Activated CD4-positive, alpha-beta T cell treated with anti-CD3 and anti-CD28 coated beads, Interleukin-10, Interleukin-2, amounts not matched to agents 100 ng/mL and 50 ng/mL, durations not matched to agents 16 hours and 8 hours (primary cell): Measurements from ENCODE around the gene OSTN.
A peak's percentile ranks its signal among the peaks of the same experiment; 100 is the strongest.
"Not testable (repeated sequence)": the region's sequence is repeated elsewhere in the genome, so short reads cannot be mapped to it uniquely, and the experiment has no call there.

Source experiments
- DNase-seq: peaks from one replicate; pipeline ENCODE4 v3.0.0-alpha.2; 2020

The OSTN gene

DNA sequence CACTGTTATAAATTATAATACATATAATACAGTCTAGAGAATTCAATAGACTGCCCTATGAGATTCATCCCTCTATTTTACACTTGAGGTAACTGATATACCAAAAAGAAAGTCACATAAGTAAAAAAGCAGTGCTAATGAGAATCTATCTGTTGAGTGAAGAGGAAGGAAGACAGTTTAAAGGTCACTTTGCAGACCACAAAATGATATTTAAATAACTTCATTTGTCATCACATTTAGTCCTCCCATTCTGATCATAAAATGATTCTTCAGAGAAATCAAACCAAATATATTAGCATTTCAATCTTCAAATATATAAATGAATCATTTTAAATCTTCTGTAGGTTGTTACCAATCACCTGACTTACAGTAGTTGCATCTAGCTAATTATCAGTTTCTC, 69.7 kb downstream of the OSTN start:
- DNase-seq, result no peak

DNA sequence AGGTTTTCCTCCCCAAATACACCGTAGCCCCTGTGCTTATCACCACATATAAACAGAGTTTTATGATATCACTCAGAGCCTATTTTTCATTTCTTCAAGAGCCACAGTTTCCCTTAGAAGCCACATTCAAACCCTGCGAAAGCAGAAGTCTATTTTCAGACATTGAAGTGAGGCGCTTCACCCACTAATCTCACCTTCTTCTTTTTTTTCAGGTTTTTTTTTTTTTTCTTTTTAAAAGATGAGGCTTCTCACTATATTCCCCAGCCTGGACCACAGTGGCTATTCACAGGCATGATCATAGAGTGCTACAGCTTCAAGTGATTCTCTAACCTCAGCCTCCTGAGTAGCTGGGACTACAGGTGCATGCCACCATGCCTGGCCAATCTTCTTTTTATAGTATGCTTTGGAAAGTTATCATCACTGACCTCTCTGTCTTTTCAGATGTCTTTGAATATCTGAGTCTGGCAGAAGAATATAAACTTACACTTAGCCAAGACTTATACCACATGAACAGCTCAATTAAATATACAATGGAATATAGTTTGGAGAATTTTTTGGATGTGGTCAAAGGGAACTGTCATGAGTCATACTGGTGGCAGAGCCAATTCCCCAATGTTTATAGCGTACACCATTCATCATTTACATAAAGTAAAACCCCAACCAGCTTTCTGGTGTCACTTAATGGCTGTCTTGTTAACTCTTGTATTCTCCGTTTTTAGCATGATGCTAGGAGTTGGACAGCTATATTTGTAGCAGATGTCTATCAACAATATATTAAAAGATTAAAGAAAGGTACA, 70.4 kb downstream of the OSTN start:
- no peak for DNase-seq

DNA sequence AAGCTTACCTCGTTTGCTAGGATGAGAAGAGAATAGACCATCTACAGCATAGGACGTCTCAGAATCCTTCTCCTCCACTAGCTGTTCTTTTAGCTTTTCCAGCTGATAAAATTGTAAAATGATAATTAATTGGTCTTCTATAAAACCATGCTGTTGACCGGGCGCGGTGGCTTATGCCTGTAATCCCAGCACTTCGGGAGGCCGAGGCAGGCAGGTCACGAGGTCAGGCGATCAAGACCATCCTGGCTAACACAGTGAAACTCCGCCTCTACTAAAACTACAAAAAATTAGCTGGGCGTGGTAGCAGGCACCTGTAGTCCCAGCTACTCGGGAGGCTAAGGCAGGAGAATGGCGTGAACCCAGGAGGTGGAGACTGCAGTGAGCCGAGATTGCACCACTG, 76.2 kb downstream of the OSTN start:
- DNase-seq, result not testable (repeated sequence)

DNA sequence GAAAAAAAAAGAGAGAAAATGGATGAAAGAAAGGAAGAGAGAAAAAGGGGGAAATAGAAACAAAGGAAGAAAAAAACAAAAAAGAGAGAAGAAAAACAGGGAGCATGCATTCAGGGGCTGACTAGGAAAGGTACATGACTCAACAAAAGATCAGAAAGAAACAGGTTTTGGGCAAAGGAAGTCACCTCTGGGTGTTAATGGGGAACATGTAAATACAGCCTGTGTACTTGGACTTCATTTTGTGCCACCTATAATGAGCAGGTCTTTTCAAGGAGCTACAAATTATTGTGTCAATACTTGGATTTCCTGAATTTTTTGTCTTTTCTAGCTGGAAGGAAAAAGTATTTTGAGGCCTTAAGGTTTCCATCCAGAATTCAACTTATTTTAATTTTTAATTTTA, 76.7 kb downstream of the OSTN start:
- DNase-seq, result no peak

DNA sequence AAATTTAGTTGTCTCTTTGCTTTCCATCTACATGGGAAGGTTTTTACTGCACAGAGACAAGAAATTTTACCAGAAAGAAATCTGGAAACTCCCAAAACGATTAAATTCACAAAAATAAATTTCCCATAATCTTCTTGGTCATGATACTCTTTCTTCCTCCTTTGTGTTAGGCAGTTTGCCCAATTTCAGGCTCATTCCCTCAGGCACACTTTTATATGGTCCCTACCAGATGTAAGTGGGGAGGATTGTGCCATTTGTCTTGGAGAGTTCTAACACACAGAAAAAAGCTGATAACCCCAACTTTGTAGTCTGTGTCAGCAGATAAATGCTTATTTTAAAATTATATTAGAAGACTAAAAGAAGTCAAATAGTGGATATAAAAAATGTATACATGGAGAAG, 81.1 kb downstream of the OSTN start:
- no peak for DNase-seq

DNA sequence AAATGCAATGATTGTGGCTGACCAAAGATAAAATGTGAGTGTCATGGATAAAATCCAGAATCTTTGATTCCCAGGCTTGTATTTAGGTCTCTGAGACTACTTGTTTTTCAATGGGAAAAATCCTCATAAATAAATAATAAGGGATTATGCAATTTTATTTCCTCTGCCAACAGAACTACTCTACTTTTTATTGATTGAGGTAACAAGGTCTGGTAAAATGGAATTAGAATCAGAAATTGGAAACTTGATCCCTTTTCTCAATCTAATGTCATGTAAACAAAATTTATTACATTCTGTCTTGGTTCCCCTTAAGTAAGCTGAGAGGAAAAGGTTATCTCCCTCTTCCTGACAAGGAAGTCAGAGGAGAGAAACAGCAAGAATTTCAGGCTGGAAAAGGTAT, 81.8 kb downstream of the OSTN start:
- DNase-seq, result no peak

DNA sequence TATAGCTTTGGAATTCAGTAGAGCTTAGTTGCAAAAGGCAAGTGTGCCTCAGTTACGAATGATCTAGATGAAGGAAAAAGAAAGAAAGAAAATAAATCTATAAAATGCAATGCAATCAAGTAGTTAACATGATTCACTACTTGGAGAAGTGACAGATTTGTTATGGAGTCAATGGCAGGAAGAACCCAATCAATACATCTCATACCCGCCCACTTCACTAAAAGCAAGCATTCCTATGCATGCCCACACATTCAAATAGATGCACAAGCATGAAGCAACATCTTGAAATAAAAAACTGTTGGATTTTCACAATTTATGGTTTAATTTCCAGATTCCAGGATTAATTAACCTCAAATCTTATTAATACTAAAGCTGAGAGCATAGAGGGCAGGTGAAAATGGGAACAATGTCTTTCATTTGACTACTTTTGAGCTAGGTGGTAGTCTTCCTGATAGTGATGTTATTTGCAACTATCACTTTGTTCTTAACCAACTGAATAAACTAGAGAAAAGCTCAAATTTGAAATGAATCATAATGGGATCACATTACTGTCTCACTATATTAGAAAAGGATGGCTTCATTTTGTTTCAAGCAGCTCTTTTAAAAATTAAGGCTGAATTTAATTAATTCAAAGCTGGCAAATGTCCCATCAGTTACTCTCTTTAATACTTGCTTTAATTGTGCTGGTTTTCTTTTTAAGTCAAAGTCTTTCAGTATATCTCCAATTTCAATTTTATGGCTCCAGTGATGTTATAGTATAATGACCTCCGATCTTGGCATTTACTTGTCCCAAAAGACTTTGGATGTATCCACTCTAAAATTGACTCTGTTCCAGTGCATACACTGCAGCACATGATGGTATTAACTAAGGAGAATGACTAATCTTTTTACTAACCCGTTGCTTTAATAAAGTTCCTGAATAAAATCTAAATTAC, 83.5 kb downstream of the OSTN start:
- DNase-seq, result no peak

DNA sequence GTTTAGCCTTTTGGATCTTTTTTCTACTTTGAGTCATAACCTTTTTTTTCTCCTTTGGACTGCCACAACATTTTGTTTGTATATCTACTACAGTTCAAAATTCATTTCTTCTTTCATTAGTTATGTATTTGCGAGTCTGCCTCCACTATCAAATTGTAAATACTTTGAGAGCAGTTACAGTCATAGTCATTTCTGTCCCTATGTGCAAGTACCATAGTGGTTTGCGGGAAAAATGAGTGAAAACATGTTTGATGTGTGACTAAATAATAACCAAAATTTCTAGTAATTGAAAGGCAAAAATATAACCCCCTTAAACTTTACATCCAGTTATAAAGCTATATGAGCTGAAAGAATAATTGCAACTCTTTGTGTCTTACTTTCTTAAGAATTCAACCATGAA, 84.4 kb downstream of the OSTN start:
- peak; percentile 40 for DNase-seq

DNA sequence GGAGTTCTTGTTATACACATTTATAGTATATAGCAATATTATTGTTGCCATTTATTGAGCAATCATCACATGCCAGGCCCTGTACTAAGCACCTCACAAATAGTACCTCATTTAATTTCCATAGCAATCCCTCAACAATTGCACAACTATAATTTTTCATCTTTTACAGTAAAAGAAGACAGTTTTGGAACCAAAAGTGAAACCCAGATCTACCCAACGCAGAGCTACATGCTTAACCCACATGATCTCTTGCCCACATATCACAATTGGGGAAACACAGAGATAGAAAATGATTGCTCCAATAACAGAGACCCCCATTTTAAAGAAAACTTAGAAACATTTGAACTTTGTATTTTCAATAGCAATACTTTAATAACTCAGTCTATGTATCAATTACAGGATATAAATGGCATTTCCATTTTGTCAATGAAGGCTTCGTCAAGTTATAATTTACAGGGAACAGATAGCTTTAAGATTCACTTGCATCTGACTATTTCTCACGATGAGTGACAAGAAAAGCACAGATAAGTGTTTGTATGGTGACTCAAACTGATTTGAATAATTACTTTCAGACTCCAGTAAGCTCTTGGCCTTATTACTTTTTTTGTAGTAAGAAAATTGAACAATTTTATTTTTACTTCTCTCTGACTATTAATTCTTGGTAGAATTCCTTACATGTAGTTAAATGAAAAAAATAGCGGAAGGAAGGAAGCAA, 91.4 kb downstream of the OSTN start:
- DNase-seq, result no peak

DNA sequence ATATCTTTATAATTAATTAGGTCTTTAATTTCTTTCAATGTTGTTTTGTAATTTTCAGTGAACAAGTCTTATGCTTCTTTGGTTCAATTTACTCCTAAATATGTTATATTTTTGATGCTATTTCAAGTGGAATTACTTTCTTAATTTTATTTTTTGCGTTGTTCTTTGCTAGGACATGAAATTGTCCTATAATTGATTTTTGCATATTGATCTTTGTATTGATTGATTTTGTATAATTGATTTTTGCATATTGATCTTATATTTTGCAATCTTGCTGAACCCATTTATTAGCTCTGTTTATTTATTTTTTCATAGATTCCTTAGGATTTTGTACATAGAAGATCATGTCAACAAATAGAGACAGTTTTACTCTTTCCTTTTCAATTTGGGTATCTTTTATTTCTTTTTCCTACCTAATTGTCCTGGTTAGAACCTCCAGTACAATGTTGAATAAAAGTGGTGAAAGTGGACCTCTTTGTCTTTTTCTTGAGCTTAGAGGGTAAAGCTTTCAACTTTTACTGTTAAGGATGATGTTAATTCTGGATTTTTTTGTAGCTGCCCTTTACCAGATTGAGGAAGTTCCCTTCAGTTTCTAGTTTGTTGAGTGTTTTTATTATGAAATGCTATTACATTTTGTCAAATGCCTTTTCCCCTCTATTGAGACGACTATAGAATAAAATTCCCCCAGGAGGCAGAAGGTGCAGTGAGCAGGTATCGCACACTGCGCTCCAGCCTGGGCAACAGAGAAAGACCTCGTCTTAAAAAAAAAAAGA, 93.4 kb downstream of the OSTN start:
- DNase-seq, result no peak

DNA sequence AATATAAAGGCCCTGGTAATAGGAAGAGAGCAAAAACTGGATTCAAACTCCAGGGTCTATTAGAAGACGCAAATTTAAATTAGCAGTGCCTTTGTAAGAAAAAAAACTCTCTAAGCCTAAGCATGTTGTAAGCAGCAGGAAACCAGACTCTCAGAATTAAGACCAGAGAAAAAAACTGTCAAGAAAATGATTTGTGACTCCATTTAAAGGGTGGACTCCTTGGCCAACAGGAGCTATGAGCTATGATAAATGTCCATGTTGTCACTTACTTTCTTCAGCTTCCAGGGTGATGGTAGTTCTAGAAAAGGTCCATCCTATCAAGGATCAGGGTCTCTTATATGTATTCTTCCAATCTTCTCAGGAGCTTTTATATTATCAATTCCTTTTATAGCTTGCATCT, 95.2 kb downstream of the OSTN start:
- DNase-seq, result no peak

DNA sequence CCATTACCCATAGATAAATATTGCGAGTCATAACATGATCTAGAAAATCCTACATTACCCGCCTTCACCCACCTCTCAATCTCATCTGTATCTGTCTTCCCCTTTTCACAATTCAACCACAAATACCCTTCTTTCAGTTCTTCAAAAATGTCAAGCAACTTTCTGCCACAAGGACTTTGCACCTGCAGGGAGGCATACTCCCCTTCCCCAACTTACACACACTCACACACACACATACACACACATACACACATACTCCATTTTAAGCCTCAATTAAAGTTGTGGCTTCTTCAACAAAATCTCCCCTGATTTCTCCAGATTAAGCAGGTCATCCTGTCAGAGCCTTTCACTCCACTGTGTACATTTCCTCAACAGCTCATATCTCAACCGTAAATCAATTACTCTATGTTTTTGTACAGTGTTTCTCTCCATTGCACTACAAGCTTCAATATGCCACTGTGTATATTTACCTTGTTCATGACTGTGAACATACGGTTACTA, 97.0 kb downstream of the OSTN start:
- no peak for DNase-seq

DNA sequence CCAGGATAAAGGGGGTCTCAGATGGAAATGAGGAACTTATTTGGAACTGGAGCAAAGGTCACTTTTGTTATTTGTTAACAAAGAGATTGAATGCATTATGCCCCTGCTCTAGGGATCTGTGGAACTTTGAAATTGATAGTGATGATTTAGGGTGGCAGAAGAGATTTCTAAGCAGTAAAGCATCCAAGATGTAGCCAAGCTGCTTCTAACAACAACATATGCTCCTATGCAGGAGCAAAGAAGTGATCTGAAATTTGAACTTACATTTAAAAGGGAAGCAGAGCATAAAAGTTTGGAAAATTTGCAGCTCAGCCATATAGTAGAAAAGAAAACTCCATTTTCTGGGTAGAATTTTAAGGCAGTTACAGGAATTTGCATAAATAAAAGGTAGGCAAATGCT, 99.8 kb downstream of the OSTN start:
- DNase-seq, result no peak

DNA sequence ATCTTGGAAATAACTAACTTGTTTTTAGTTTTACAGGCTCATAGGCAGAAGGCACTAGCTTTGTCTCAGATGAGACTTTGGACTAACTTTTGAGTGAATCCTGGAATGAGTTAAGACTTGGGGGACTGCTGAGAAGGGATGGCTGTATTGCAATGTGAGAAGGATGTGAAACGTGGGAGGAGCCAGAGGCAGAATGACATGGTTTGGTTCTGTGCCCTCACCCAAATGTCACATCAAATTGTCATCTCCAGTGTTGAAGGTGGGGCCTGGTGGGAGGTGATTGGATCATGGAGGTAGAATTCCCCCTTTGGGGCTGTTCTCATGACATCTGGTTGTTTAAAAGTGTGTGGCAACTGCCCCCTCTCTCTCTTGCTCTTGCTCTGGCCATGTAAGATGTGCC, 101.4 kb downstream of the OSTN start:
- DNase-seq, result no peak

DNA sequence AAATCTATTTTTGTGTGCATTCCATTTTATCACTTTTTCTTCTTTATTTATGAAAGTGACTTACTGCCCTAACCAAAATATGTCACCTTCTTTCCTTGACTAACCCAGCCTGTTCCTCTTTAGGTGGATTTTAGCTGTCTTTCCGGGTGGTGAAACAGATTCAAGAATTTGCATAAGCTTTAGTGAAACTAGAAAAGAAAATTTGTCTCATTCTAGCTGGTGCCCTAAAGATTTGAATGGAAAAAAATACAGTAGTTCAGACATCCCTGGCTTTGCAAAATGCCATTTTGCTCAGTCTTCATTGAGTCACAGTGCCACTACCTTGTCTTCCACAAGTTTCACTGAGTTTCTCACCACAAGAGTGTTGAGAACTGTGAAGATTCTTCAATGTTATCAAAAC, 102.0 kb downstream of the OSTN start:
- DNase-seq, result no peak

DNA sequence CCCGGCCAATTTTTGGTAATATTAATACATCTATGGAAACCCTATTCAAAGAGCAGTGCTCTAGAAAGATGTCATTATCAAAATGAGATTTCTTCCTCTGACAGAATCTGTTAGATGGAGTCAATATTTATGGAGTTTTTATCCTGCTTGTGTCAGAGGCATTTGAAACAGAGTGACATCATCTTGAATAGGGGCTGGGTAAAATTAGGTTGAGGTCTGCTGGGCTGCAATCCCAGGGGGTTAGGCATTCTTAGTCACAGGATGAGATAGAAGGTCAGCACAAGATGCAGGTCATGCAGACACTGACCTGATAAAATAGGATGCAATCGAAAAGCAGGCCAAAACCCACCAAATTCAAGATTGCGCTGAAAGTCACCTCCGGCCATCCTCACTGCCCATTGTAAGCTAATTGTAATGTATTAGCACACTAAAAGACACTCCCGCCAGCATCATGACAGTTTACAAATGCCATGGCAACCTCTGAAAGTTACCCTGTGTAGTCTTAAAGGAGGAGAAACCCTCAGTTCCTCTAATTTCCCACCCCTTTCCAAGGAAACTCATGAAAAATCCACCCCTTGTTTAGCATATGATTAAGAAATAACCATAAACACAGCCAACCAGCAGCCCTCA, 102.9 kb downstream of the OSTN start:
- no peak for DNase-seq

DNA sequence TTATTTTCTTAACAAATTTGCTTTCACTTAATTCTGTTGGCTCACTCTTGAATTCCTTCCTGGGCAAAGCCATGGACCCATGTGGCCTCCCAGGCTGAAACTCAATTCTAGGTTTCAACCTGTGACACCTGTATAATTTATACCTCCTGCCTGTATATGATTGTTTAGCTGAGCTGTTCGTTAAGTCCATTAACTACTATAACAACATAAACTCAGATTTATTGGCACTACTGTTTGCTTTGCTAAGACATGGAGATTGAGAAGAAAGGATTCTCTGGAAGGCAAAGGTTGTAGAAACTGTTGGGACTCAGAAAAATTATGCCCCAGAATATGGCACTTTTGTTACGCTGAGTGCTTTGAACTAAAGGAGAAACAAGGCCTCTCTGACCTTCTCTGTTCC, 103.4 kb downstream of the OSTN start:
- DNase-seq, result no peak

DNA sequence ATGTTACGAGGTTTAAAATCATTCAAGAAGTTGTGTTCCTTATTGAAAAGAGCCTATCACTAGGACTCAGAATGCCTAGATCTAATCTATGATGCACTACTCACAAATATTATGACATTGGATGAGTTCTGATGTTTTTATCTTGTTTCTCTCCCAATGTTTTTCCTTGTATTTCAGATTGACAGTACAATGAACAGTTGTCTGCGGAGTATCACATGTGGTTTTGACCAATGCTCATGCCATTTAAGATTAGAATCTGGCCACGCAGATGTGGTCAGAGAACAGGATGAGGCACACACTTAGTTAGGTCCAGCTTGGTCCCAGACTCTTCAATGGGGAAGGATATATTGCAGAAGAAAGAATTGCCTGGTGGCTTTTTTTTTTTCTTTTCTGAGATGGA, 104.6 kb downstream of the OSTN start:
- no peak for DNase-seq

DNA sequence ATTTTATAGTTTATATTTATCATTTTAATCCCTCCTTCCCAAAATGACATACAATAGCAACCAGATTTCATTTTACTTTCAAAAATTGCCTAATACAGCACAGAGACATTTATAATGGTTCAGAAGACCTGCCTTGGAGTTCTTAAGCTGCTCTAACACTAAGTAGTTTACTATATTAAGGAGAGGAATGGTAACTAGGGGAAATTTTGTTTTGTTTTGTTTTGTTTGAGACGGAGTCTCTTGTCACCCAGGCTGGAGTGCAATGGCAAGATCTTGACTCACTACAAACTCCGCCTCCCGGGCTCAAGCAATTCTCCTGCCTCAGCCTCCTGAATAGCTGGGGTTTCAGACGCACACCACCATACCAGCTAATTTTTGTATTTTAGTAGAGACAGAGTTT, 107.4 kb downstream of the OSTN start:
- DNase-seq, result no peak

DNA sequence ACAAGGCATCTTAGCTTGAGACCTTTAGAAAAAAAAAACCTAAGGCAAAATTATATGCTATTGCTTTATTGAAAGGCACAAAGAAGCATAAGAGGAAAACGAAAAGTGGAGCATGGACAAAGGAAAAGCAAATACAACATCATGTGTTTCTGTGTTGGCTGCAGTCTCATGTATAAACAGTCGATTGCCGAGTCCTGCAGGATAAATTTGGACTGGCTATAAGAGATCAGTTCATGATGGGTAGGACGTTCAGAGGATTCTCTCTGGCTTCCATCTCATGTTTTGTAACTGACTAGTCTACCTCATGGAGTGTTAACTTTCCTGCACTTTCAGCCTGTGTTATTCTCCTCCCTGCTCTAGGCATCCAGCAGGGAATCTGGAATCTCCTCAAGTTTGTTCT, 108.3 kb downstream of the OSTN start:
- no peak for DNase-seq

DNA sequence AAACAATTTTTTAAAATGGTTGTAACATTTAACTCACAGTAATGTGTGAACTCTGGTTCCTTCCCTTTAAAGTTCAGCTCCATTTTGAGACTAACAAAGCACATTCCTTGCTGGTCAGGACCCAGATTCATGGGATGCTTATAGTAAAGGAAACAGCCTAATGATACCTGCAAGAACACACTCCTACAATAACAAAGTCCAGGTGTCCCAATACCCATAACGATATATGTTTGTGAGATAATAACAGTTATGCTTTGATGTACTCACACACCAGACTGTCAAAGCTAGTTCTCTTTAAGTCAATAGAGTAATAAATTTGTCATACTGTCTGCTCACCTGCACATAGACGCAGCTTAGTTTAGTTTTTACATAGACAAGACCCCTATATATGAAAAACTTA, 114.3 kb downstream of the OSTN start:
- no peak for DNase-seq

DNA sequence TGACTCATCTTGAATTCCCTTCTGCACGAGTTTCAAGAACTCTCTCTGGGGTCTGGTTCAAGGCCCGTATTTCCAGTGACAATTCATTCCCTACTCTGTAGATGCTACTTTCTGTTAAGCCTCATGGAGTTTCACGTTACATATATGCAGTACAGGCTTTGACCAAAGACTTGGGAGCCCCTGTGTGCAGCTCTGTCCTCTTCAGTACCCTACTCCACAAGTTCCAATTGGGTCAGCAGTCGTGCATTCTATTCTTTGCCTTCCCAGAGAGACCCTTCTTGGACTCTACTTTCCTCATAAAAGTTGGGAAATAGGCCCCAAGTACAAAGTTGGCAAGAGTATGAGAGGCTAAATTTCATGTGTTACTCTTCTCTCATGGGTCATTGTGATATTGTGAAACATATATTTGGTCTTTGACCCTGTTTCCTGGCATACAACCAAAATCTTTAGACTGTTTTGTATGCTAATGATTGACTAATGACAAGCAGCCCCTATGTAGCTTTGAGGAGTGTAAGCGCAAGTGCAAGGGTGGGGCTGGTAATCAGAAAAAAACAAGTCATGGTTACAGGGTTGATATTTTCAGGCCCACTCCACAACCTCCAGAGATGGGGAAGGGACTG, 115.2 kb downstream of the OSTN start:
- DNase-seq, result no peak
